Gastrocnemius medialis (tissue), 4 donors: ENCODE measurements around the gene HTRA3. TPM values are rescaled to one million over a fixed set of nuclear protein-coding genes. Genes with fewer than 3 reads are reported as not detected.

ENCODE experiments used
- ATAC-seq, 2 donors: fragments of 150-250 bp; one replicate each; pipeline ENCODE4 v1.9.1; 2016
- DNase-seq, 2 donors: peaks; one replicate each; pipeline ENCODE4 v3.0.0-alpha.2; 2019
- H3K27ac ChIP-seq, 4 donors: fragments of 200-600 bp; sonication (generic); 1 replicate in 1 of 4; 2 replicates in 3 of 4; pipeline ENCODE4 v1.5.1; 2016 to 2018; ENCODE audit warnings: mild to moderate bottlenecking in 2 of 4, moderate library complexity in 1 of 4
- H3K27me3 ChIP-seq, 3 donors: fragments of 200-600 bp; sonication (generic) in 2 of 3; 1 replicate in 1 of 3; 2 replicates in 2 of 3; pipeline versions ENCODE4 v1.5.1 to v1.6.0; 2016 to 2019; ENCODE audit warnings: mild to moderate bottlenecking in 1 of 3, moderate library complexity in 1 of 3
- H3K36me3 ChIP-seq, 2 donors: fragments of 200-600 bp; sonication (generic) in 1 of 2; one replicate each; pipeline ENCODE4 v1.5.1; 2017 to 2018
- H3K4me1 ChIP-seq, 2 donors: fragments of 200-600 bp; sonication (generic) in 1 of 2; one replicate each; pipeline ENCODE4 v1.5.1; 2016 to 2017; ENCODE audit warnings: mild to moderate bottlenecking in 2 of 2
- H3K4me3 ChIP-seq, 4 donors: fragments of 200-600 bp; sonication (generic) in 3 of 4; 1 replicate in 1 of 4; 2 replicates in 3 of 4; pipeline ENCODE4 v1.5.1; 2016 to 2019; ENCODE audit warnings: mild to moderate bottlenecking in 2 of 4
- H3K9me3 ChIP-seq, 3 donors: fragments of 200-600 bp; sonication (generic) in 2 of 3; 1 replicate in 1 of 3; 2 replicates in 2 of 3; pipeline ENCODE4 v1.5.1; 2016 to 2019
- POLR2A ChIP-seq, 2 donors: fragments of 450-650 bp; IDR thresholded peaks; one replicate each; pipeline ENCODE4 v1.6.1; 2017; ENCODE audit warnings: antibody characterized with exemption in 2 of 2, mild to moderate bottlenecking in 2 of 2, moderate library complexity in 2 of 2
- in situ Hi-C, 4 donors: fragments of 200-750 bp; cut with MboI; loops; one replicate each; pipeline versions ENCODE4 v1.15.0 to v1.8.0; 2017; ENCODE audit warnings: low sequenced_read_pairs in 4 of 4
- intact Hi-C: fragments of 100-400 bp; cut with DNase I; formaldehyde crosslinking; loops from one replicate; pipeline ENCODE4 v1.15.1; 2023; ENCODE audit warnings: low total_unique reads
- total RNA-seq, 4 donors: library from RNA; depleted of rRNA; stranded (reverse); fragments of >200 nt; gene quantifications; one replicate each; pipeline versions ENCODE4 v1.1.0 to v1.2.3, GENCODE V29; 2016
- TF ChIP-seq, protein P1 (sequence below), 5 experiments: fragments of 450-650 bp in 3 of 5; fragments of 200-600 bp in 2 of 5; sonication (generic) in 2 of 5; IDR thresholded peaks in 4 of 5; conservative IDR thresholded peaks in 1 of 5; 1 replicate in 4 of 5; 2 replicates in 1 of 5; pipeline ENCODE4 v1.5.1; 2016 to 2019; ENCODE audit warnings: antibody characterized with exemption in 5 of 5, mild to moderate bottlenecking in 3 of 5, moderate library complexity in 3 of 5

The HTRA3 gene
- total RNA-seq, 4 donors from 2014 or later, result 8.4 to 22.2 (median 16.0) TPM

DNA sequence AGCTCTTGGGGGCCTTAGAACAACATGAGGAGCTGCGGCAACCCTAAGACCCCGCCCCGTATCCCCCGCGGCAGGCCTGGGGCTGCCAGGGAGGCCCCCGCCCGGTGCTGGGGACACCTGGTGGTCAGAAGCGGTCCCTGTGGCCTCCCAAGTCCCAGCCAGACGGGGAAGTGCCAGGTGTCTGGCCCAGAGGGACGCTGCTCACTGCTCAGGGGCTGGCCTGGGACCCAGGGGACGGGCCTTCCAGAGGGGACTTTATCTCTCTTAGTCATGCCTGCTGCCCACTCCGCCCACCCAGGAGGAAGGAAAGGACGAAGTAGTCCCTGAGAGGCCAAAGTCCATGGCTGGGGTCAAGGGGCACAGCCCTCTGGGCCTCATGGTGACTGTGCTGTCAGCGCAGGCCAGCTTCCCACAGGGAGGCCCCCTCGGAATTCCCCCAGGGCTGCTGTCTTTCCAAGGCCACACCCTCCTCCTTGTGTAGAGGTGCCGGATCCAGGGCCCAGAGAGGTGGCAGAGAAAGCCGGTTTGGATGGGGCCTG, 31.0 kb upstream of the HTRA3 start:
- ATAC-seq, result no peak
- H3K36me3 ChIP-seq, result no peaks in the 10 kb centered on the region
- intact Hi-C loops, result loop anchor here (5.0 kb wide), 1 partner anchor 61 kb away; no protein-coding TSS in a partner anchor
- in situ Hi-C loops, result no loop called here
- no peak for DNase-seq
- peaks cover 8 to 10% of the 10 kb centered on the region in 2 donors for H3K4me1 ChIP-seq
- H3K27ac ChIP-seq, result no peak overlapping the region
- H3K9me3 ChIP-seq, result no peaks in the 10 kb centered on the region
- no peak overlapping the region for H3K4me3 ChIP-seq
- TF ChIP-seq, protein P1, sequence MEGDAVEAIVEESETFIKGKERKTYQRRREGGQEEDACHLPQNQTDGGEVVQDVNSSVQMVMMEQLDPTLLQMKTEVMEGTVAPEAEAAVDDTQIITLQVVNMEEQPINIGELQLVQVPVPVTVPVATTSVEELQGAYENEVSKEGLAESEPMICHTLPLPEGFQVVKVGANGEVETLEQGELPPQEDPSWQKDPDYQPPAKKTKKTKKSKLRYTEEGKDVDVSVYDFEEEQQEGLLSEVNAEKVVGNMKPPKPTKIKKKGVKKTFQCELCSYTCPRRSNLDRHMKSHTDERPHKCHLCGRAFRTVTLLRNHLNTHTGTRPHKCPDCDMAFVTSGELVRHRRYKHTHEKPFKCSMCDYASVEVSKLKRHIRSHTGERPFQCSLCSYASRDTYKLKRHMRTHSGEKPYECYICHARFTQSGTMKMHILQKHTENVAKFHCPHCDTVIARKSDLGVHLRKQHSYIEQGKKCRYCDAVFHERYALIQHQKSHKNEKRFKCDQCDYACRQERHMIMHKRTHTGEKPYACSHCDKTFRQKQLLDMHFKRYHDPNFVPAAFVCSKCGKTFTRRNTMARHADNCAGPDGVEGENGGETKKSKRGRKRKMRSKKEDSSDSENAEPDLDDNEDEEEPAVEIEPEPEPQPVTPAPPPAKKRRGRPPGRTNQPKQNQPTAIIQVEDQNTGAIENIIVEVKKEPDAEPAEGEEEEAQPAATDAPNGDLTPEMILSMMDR (IDR thresholded peaks at IDR 0.05 in 4 of 5, conservative IDR thresholded peaks at IDR 0.05 in 1 of 5), result peak in 2 of 5 experiments; percentile 35 to 38
- no peak for TF ChIP-seq POLR2A (IDR thresholded peaks at IDR 0.05)
- no peaks in the 10 kb centered on the region for H3K27me3 ChIP-seq

DNA sequence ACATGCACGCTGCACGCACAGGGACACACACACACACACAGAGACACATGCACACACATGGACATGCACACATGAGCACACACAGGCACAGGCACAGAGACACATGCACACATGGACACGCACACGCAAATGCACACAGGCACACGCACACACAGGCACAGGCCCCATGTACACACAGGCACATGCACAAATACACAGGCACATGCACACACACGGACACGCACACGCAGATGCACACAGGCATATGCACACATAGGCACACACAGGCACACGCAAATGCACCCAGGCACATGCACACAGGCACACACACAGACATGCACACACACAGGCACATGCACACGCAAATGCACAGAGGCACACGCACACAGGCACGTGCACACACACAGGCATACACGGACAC, 30.3 kb upstream of the HTRA3 start:
- DNase-seq (no peak), ATAC-seq (no peak)
- TF ChIP-seq POLR2A (IDR thresholded peaks at IDR 0.05), result no peak
- TF ChIP-seq, protein P1 (IDR thresholded peaks at IDR 0.05 in 4 of 5, conservative IDR thresholded peaks at IDR 0.05 in 1 of 5), result no peak
- in situ Hi-C loops (no loop called here), intact Hi-C loops (loop anchor here (5.0 kb wide), 1 partner anchor 62 kb away; no protein-coding TSS in a partner anchor)
- H3K4me3 ChIP-seq, result no peak overlapping the region
- no peaks in the 10 kb centered on the region for H3K27me3 ChIP-seq
- no peaks in the 10 kb centered on the region for H3K9me3 ChIP-seq
- H3K36me3 ChIP-seq, result no peaks in the 10 kb centered on the region
- no peak overlapping the region for H3K27ac ChIP-seq
- peaks cover 8 to 10% of the 10 kb centered on the region in 2 donors for H3K4me1 ChIP-seq

DNA sequence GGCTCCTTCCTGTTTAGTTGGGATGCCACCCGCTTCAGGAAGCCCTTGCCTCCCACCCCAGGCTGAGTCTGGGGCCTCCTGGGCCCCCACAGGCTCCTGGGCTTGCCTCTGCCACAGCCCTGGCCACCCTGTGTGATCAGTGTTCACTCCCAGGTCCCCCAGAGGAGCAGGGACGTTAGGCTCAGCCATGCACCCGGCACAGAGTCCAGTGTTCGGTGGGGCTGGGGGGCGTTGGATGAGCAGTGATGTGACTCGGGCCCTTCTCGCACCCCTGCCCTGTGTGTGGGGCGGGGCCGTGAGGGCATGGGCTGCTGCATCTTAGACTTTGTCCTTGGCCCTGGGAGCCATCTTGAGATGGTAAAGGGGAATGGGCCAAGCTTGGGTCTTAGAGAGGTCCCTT, 29.9 kb upstream of the HTRA3 start:
- Histone ChIP-seq H3K27me3 (no peaks in the 10 kb centered on the region), H3K27ac (no peak overlapping the region), H3K4me3 (no peak overlapping the region), H3K9me3 (no peaks in the 10 kb centered on the region), H3K36me3 (no peaks in the 10 kb centered on the region), H3K4me1 (peaks cover 8 to 10% of the 10 kb centered on the region in 2 donors)
- ATAC-seq (no peak), DNase-seq (no peak)
- TF ChIP-seq POLR2A (IDR thresholded peaks at IDR 0.05), result no peak
- TF ChIP-seq, protein P1 (IDR thresholded peaks at IDR 0.05 in 4 of 5, conservative IDR thresholded peaks at IDR 0.05 in 1 of 5), result no peak
- intact Hi-C loops (loop anchor here (5.0 kb wide), 2 partner anchors 62 to 353 kb away; partner anchors contain the start of gene CPZ), in situ Hi-C loops (loop anchor here (5.0 kb wide), 2 partner anchors 163 to 168 kb away; no protein-coding TSS in a partner anchor)

DNA sequence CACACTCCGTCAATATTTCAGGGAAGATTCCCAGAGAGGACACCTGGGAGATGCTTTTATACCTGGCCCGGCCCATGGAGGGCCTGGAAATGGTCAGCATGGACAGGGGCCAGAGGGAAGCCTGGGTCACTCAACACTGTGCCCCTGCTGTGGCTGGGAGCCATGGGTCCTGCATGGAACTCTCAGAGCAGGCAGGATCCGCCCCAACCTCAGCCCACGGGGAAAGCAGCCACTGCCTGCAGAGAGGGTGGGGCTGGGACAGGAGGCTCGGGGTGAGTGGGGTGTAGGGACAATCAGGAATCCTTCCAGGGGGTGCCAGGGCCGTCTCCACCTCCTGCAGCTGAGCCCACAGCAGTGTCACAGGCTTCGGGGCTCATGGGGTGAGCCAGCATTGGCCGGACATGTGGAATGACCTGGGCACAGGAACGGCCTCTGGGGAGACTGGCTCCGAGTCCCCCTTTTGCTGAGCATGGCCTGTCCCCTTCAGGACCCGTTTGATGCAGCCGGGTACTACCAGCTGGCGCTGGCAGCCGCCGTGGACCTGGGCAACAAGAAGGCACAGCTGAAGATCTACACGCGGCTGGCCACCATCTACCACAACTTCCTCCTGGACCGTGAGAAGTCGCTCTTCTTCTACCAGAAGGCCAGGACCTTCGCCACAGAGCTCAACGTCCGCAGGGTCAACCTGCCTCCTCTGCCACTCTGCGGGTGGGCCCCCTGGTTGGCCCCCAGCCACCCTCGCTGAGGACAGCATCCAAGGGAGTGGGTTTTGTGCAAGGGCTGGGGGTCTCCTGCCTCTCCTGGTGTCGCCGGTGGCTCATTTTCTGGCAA, 29.1 kb upstream of the HTRA3 start:
- ATAC-seq (no peak), DNase-seq (no peak)
- in situ Hi-C loops, result loop anchor here (5.0 kb wide), 2 partner anchors 162 to 167 kb away; no protein-coding TSS in a partner anchor
- Histone ChIP-seq H3K36me3 (no peaks in the 10 kb centered on the region), H3K27ac (no peak overlapping the region), H3K9me3 (no peaks in the 10 kb centered on the region), H3K27me3 (no peaks in the 10 kb centered on the region), H3K4me3 (no peak overlapping the region), H3K4me1 (peaks cover 8 to 10% of the 10 kb centered on the region in 2 donors)
- TF ChIP-seq POLR2A (IDR thresholded peaks at IDR 0.05), result no peak
- TF ChIP-seq, protein P1 (IDR thresholded peaks at IDR 0.05 in 4 of 5, conservative IDR thresholded peaks at IDR 0.05 in 1 of 5), result no peak
- intact Hi-C loops, result loop anchor here (5.0 kb wide), 1 partner anchor 352 kb away; the partner anchor contains the start of gene CPZ
